Mucosa of rectum (tissue), 2 donors: Measurements from ENCODE around the gene PXT1.

ENCODE experiments used
- H3K27ac ChIP-seq, 2 donors: one replicate each; pipeline ENCODE4 v1.7.0; 2013; ENCODE audit warnings: inconsistent platforms in 2 of 2, low read depth in 2 of 2, low read length in 2 of 2
- H3K27me3 ChIP-seq, 2 donors: one replicate each; pipeline ENCODE4 v1.7.0; 2013; ENCODE audit warnings: low read length in 2 of 2; ENCODE audit not compliant: control insufficient read depth in 2 of 2, insufficient read depth in 2 of 2
- H3K36me3 ChIP-seq, 2 donors: one replicate each; pipeline ENCODE4 v1.7.0; 2013; ENCODE audit warnings: low read length in 2 of 2; ENCODE audit not compliant: control insufficient read depth in 2 of 2, insufficient read depth in 2 of 2
- H3K4me1 ChIP-seq, 2 donors: one replicate each; pipeline ENCODE4 v1.7.0; 2013; ENCODE audit warnings: low read length in 2 of 2, mild to moderate bottlenecking in 1 of 2; ENCODE audit not compliant: control insufficient read depth in 2 of 2, insufficient read depth in 2 of 2
- H3K4me3 ChIP-seq, 2 donors: one replicate each; pipeline ENCODE4 v1.7.0; 2013; ENCODE audit warnings: low read length in 2 of 2
- H3K9ac ChIP-seq, 2 donors: one replicate each; pipeline ENCODE4 v1.7.0; 2013; ENCODE audit warnings: low read length in 2 of 2, low read depth in 1 of 2, mild to moderate bottlenecking in 1 of 2
- H3K9me3 ChIP-seq, 2 donors: one replicate each; pipeline ENCODE4 v1.7.0; 2013; ENCODE audit warnings: low read length in 2 of 2; ENCODE audit not compliant: control insufficient read depth in 2 of 2
- donor health status: healthy.
- donor health status: Normal muscosa, but diverticular disease.

Gene PXT1

GRCh38 chr6:36445621-36446020, 3.0 kb upstream of the PXT1 start:
- no peak overlapping the region for H3K27ac ChIP-seq

GRCh38 chr6:36444470-36444869, 1.8 kb upstream of the PXT1 start:
- no peaks in the 10 kb centered on the region for H3K9me3 ChIP-seq
- peak overlapping the region in 1 of 2 donors; percentile 98 for H3K9ac ChIP-seq
- H3K27ac ChIP-seq, result peak overlapping the region in 1 of 2 donors; percentile 95
- H3K36me3 ChIP-seq, result peaks cover 0 to 4% of the 10 kb centered on the region in 2 donors
- H3K4me3 ChIP-seq, result peak overlapping the region; percentile 68 to 94
- no peaks in the 10 kb centered on the region for H3K27me3 ChIP-seq
- peaks cover 13 to 23% of the 10 kb centered on the region in 2 donors for H3K4me1 ChIP-seq

More at GRCh38 chr6:36445621-36446020, 3.0 kb upstream of the PXT1 start:
- H3K27me3 ChIP-seq, result no peaks in the 10 kb centered on the region
- no peaks in the 10 kb centered on the region for H3K9me3 ChIP-seq
- peaks cover 0 to 4% of the 10 kb centered on the region in 2 donors for H3K36me3 ChIP-seq
- peaks cover 13 to 23% of the 10 kb centered on the region in 2 donors for H3K4me1 ChIP-seq
- no peak overlapping the region for H3K9ac ChIP-seq
- H3K4me3 ChIP-seq, result no peak overlapping the region

DNA sequence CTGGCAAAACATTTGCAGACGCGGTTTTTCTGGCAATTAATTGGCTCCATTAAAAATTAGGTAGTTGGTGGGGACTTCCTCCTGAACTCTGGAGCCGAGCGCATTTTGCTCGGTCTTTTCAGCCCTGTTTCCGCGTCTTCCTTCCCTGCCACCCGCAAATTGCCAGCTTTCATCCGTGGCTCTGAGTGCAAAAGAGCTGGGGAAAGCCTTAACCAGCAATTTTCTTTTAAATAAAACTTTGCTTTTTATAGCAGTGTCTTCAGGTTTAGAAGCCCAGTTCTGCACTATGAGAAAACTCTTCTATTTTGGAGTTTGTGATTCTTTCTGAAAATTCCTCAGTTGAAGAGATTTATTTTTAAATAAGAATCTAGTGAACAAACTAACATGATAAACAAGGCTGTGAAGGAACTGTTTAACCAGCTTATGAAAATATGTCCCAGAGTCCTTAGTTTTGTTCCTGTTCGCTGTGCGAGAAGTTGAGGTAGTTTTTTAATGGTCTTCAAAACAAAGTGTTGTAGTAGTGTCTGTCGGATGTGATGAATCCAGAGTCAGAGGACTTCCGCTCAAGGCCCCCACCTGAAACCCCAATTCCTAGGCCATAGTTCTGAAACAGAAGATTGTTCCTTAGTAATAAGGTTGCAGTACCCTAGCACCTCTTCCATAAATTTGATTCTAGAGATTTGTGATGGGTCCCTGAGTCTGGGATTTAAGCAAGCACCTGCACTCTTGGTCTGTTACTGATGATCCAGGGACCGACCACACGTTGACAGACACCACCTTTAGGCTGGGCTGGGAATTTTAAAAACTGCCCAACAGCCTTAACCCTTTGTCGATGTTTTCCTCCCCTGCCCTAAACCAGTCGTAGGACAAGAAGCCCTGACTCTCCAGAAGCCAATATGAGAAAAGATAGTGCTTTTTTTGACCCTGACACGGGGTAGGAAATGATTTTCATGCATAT, 1.1 kb upstream of the PXT1 start:
- H3K9me3 ChIP-seq, result no peaks in the 10 kb centered on the region
- H3K9ac ChIP-seq, result peak overlapping the region; percentile 95 to 98
- H3K36me3 ChIP-seq, result no peaks in the 10 kb centered on the region
- H3K4me3 ChIP-seq, result peak overlapping the region; percentile 68 to 94
- peaks cover 13 to 23% of the 10 kb centered on the region in 2 donors for H3K4me1 ChIP-seq
- peak overlapping the region; percentile 91 to 95 for H3K27ac ChIP-seq
- H3K27me3 ChIP-seq, result no peaks in the 10 kb centered on the region

GRCh38 chr6:36442103-36442670, 467 bp downstream of the PXT1 start:
- Histone ChIP-seq H3K4me1 (peaks cover 13 to 23% of the 10 kb centered on the region in 2 donors), H3K9ac (peak overlapping the region; percentile 95 to 98), H3K27me3 (no peaks in the 10 kb centered on the region), H3K36me3 (no peaks in the 10 kb centered on the region), H3K27ac (peak overlapping the region; percentile 91 to 95), H3K4me3 (peak overlapping the region; percentile 68 to 94), H3K9me3 (no peaks in the 10 kb centered on the region)

DNA sequence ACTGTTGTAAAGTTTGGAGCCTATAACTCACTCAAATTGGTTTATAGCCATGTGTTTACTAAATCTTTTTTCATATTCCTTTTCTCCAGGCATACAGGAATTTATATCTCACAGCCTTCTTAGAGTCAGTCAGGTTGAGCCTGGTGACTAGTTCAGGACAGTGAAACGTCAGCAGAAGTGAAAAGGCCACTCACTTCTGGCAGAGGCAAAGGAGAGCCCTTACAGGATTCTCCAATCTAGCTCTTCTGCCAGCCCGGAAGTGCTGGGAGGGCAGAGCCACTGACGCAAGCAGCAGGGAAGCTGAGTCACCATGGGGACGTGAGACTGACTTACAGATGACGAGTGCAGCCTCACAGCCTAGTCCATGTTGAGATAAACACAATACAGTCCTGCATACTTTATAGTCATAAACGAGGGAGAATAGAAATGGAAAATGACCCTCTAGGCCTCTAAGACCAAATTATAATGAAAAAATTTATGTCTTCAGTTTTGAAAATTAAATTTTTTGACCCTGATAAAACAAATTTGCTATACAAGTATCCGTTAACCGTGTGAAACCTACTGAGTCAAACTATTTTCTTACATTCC, 1.3 kb downstream of the PXT1 start:
- peak overlapping the region; percentile 20 to 54 for H3K9ac ChIP-seq
- no peaks in the 10 kb centered on the region for H3K27me3 ChIP-seq
- H3K4me1 ChIP-seq, result peaks cover 13 to 23% of the 10 kb centered on the region in 2 donors
- H3K4me3 ChIP-seq, result peak overlapping the region in 1 of 2 donors; percentile 34
- H3K36me3 ChIP-seq, result no peaks in the 10 kb centered on the region
- H3K9me3 ChIP-seq, result no peaks in the 10 kb centered on the region
- peak overlapping the region; percentile 85 to 91 for H3K27ac ChIP-seq

DNA sequence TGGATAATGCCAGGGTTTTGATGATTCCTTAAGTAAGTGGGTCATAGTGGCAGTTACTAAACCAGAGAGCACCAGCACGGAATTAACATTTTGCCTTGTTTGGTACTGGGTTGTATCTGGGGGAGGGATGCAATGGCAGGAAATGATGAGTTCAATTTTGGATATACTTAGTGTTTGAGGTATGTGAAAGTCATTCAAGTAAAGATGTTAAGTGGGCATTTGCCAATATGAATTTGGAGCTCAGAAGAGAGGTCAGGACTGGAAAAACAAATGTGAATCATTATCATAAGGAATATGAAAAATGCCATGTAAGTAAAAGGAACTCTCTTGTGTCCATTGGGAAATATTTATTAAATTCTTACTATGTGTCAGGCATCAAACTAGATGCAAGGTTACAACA, 6.2 kb downstream of the PXT1 start:
- H3K9me3 ChIP-seq, result no peaks in the 10 kb centered on the region
- no peaks in the 10 kb centered on the region for H3K36me3 ChIP-seq
- H3K9ac ChIP-seq, result no peak overlapping the region
- no peak overlapping the region for H3K27ac ChIP-seq
- H3K27me3 ChIP-seq, result no peaks in the 10 kb centered on the region
- no peak overlapping the region for H3K4me3 ChIP-seq
- peaks cover under 1 to 6% of the 10 kb centered on the region in 2 donors for H3K4me1 ChIP-seq

DNA sequence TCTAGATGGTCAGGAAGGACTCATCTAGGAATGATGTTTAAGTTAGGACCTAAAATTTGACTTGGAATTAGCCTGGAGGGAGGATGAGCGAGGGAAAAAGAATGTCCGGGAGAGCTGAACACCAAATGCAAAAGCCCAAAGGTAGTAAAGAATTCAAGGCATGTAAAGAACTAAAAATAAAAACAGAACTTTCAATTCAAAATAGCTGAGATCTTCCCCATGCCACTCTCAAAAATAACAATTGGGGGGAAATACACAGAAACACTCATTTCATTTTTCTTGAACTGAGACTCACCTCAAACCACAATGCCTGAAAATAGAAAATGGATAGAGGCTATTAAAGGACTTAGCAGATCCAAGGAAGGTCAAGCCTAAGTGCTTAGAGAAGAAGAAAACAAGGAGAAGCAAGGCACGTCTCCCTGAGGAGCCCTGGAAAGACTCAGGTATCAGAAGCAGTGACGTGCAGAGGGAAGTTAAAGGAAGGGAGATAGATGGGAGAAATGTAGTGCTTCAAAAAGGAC, 10.4 kb downstream of the PXT1 start:
- Histone ChIP-seq H3K4me1 (no peaks in the 10 kb centered on the region), H3K4me3 (no peak overlapping the region), H3K27me3 (no peaks in the 10 kb centered on the region), H3K9me3 (no peaks in the 10 kb centered on the region), H3K9ac (no peak overlapping the region), H3K36me3 (no peaks in the 10 kb centered on the region), H3K27ac (no peak overlapping the region)

GRCh38 chr6:36431197-36431596, 11.5 kb downstream of the PXT1 start:
- Histone ChIP-seq H3K36me3 (no peaks in the 10 kb centered on the region), H3K9ac (no peak overlapping the region), H3K27me3 (no peaks in the 10 kb centered on the region), H3K27ac (no peak overlapping the region), H3K9me3 (no peaks in the 10 kb centered on the region), H3K4me1 (no peaks in the 10 kb centered on the region), H3K4me3 (no peak overlapping the region)

- Histone ChIP-seq H3K4me3 (no peak overlapping the region), H3K36me3 (no peaks in the 10 kb centered on the region), H3K9ac (no peak overlapping the region), H3K9me3 (no peaks in the 10 kb centered on the region), H3K27ac (no peak overlapping the region), H3K27me3 (no peaks in the 10 kb centered on the region), H3K4me1 (no peaks in the 10 kb centered on the region)
Measured at GRCh38 chr6:36430351-36430750, 12.3 kb downstream of the PXT1 start.

DNA sequence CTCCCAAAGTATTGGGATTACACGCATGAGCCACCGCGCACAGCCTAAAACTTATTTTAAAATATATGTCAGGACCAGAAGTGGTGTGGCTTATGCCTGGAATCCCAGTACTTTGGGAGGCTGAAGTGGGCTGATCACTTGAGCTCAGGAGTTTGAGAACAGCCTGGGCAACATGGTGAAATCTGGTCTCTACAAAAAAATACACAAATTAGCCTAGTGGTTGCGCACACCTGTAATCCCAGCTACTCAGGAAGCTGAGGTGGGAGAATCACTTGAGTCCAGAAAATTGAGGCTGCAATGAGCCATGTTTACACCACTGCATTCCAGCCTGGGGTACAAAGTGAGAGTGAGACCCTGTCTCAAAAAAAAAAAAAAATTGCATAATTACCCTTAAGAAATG, 13.7 kb downstream of the PXT1 start:
- Histone ChIP-seq H3K9me3 (no peaks in the 10 kb centered on the region), H3K27me3 (no peaks in the 10 kb centered on the region), H3K4me1 (no peaks in the 10 kb centered on the region), H3K9ac (no peak overlapping the region), H3K27ac (no peak overlapping the region), H3K4me3 (no peak overlapping the region), H3K36me3 (no peaks in the 10 kb centered on the region)
